Astrocyte of the spinal cord (primary cell): ENCODE results near the gene SMARCB1.

Source experiments
- DNase-seq: peaks from one replicate; pipeline ENCODE4 v3.0.0; 2011; ENCODE audit warnings: low read depth, low spot score
- H3K4me3 ChIP-seq: 2 replicates; pipeline ENCODE4 v1.5.1; 2011; ENCODE audit warnings: low read depth, mild to moderate bottlenecking, low read length, moderate library complexity
- in situ Hi-C: cut with HindIII; loops from 2 replicates; pipeline ENCODE4 v1.10.0; 2017; ENCODE audit warnings: low sequenced_read_pairs
- TF ChIP-seq, protein P1 (sequence below): IDR thresholded peaks from 2 replicates; pipeline ENCODE4 v1.5.1; 2012; ENCODE audit warnings: low read depth, mild to moderate bottlenecking, low read length, inconsistent platforms

SMARCB1 gene

DNA sequence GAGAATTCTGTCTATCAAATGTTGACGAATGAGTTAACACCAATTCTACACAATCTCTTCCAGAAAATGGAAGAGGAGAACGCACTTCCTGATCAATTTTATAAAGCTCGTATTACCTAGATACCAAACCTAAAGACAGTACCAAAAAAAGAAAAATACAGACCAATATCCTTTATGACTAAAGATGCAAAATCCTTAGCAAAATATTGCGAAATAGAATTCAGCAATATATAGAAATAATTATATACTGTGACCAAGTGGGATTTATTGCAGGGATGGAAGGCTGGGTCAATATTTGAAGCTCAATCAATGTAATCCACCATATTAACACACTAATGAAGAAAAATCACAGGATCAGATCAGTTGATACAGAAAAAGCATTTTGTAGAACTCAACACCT lies 25.6 kb downstream of the SMARCB1 start:
- TF ChIP-seq, protein P1, sequence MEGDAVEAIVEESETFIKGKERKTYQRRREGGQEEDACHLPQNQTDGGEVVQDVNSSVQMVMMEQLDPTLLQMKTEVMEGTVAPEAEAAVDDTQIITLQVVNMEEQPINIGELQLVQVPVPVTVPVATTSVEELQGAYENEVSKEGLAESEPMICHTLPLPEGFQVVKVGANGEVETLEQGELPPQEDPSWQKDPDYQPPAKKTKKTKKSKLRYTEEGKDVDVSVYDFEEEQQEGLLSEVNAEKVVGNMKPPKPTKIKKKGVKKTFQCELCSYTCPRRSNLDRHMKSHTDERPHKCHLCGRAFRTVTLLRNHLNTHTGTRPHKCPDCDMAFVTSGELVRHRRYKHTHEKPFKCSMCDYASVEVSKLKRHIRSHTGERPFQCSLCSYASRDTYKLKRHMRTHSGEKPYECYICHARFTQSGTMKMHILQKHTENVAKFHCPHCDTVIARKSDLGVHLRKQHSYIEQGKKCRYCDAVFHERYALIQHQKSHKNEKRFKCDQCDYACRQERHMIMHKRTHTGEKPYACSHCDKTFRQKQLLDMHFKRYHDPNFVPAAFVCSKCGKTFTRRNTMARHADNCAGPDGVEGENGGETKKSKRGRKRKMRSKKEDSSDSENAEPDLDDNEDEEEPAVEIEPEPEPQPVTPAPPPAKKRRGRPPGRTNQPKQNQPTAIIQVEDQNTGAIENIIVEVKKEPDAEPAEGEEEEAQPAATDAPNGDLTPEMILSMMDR = no peak
- in situ Hi-C loops = no loop called here
- no peak overlapping the region for H3K4me3 ChIP-seq
- DNase-seq = no peak

DNA sequence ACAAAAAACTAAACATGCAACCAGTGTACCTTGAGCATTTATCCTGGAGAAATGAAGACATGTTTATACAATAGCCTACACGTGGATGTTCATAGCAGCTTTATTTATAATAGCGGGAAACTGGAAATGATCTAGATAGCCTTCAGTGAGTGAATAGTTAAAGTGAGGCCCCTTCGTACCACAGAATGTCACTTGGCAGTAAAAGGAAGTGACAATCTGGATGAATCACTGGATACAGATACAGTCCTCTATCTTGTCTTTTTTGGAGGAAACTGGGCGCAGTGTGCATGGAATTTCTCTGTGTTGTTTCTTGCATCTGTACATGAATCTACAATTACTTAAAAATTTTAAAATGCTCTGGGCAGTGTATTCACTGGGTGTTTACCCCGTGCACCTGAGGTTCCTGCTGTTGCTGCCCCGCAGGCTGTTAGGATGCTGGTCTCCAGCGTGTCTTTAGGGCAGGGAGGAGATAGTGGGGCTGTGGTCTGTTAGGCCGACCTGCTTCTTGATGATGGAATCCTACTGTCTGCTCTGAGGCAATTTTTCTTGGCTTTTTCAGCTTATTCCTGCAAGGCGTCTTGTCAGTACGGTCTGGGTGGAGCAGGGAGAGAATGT lies 28.9 kb downstream of the SMARCB1 start:
- in situ Hi-C loops = no loop called here
- no peak for DNase-seq
- TF ChIP-seq, protein P1 = no peak
- H3K4me3 ChIP-seq = no peak overlapping the region

DNA sequence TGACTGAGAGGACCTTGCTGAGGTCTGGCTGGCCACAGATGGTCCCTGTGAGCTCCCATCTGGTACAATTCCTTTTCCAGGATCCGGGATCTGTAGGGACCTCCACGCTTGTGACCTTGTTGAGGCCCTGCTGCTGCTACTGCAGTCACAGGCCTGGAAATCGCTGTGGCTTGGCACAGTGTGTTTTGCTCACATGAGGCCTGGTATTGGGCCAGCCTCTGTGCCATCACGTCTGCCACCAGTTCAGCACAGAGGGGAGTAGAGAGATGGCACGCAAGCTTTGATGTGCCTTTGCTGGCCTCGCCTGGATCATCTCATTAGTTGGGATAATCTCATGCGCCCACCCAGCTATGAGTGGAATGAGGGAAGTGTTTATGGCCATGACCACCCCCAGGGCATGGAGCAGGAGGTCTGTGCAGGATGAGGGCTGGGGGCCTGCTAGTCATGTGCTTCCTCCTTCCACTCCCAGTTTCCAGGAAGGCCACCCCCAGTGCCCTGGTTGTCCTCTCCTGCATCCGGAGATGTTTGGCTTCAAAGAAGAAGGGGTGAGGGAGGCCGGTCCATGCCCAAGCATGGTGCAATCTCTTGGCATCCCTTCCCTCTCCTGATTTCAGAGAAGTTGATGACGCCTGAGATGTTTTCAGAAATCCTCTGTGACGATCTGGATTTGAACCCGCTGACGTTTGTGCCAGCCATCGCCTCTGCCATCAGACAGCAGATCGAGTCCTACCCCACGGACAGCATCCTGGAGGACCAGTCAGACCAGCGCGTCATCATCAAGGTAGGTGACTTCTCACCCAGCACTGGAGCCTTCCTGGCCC lies 29.6 kb downstream of the SMARCB1 start:
- no peak for DNase-seq
- no peak overlapping the region for H3K4me3 ChIP-seq
- in situ Hi-C loops = no loop called here
- TF ChIP-seq, protein P1 = no peak

DNA sequence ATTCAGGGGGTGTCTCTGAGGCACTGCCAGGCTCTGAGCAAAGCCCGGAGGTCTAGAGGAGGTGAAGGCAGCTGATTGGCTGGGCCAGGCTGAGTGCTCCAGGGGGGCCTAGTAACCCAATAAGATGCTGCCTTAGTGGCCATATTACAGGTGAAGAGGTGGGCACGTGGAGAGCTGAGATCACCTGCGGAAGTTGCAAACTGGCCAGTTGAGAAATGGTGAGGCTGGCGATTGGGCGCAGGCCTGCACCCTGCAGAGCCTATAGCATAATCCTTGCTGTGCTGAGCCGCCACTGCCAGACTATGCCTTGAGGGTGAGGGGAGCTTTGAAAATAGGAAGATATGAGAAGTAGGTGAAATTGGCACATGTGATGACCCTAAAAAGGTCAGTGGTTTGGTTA lies 30.4 kb downstream of the SMARCB1 start:
- no peak for DNase-seq
- TF ChIP-seq, protein P1 = no peak
- in situ Hi-C loops = no loop called here
- H3K4me3 ChIP-seq = no peak overlapping the region

DNA sequence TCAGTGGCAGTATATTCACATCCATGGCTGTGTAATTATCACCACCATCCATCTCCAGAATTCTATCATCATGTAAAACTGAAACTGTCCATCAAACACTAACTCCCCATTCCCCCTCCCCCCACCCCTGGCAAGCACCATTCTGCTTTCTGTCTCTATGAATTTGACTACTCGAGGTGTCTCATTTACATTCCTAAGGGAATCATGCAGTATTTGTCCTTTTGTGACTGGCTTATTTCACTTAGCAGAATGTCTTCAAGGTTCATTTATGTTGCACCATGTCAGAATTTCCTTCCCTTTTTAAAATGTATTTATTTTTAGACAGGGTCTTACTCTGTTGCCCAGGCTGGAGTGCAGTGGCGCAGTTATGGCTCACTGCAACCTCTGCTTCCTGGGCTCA lies 31.8 kb downstream of the SMARCB1 start:
- DNase-seq = no peak
- TF ChIP-seq, protein P1 = no peak
- in situ Hi-C loops = no loop called here

DNA sequence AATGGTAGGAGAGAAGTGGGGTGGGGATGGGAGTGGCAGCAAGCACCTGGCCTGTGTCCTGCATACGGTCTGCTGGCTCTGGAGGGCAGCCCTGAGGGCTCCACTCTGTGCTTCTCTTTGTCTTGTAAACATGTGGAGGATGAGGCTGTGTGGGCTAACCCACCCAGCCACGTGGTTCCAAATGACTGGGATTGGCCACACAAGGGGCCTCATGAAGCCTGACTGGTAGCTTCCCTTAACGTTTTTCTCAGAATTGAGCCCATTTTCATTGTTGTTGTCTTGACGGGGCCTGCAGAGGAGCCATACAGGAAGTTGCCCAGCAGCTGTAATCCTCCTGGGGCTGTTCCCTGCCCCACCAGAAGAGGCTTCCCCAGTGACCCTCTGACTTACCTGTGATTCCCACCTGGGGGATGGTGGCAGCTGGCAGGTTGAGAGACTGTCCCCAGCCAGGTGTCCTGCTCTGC lies 34.0 kb downstream of the SMARCB1 start:
- TF ChIP-seq, protein P1 = no peak
- H3K4me3 ChIP-seq = no peak overlapping the region
- in situ Hi-C loops = no loop called here
- DNase-seq = no peak

More for the DNA sequence above, 31.8 kb downstream of the SMARCB1 start:
- no peak overlapping the region for H3K4me3 ChIP-seq
